HG02970 (cell line): Measurements from ENCODE around the gene ANKS3.

Experiments
- ATAC-seq: cut with Tn5 transposase; IDR thresholded peaks from one replicate; pipeline ENCODE4 v1.9.1; 2021; ENCODE audit warnings: mild to moderate bottlenecking, moderate library complexity, moderate number of reproducible peaks; ENCODE audit not compliant: unreplicated experiment, low FRiP score

ANKS3 gene

GRCh38 chr16:4676831-4677230 is 57.2 kb downstream of the ANKS3 start:
- ATAC-seq: no peak

GRCh38 chr16:4675864-4676786 is 57.9 kb downstream of the ANKS3 start:
- ATAC-seq: no peak

- no peak for ATAC-seq
These were observed 59.0 kb downstream of the ANKS3 start for GRCh38 chr16:4674926-4675530.

- ATAC-seq: no peak
These were observed 60.6 kb downstream of the ANKS3 start for GRCh38 chr16:4673387-4674046.

GRCh38 chr16:4668313-4668960 is 65.6 kb downstream of the ANKS3 start:
- no peak for ATAC-seq

- ATAC-seq: no peak
These were observed 66.7 kb downstream of the ANKS3 start for GRCh38 chr16:4667203-4667963.

GRCh38 chr16:4666537-4667202 is 67.4 kb downstream of the ANKS3 start:
- no peak for ATAC-seq

GRCh38 chr16:4664538-4665418 is 69.3 kb downstream of the ANKS3 start:
- ATAC-seq: no peak

- ATAC-seq: no peak
These were observed 70.2 kb downstream of the ANKS3 start for GRCh38 chr16:4663777-4664465.

- ATAC-seq: no peak
These were observed 70.7 kb downstream of the ANKS3 start for GRCh38 chr16:4663465-4663776.

GRCh38 chr16:4661661-4662060 is 72.4 kb downstream of the ANKS3 start:
- ATAC-seq: no peak

- no peak for ATAC-seq
These were observed 73.5 kb downstream of the ANKS3 start for GRCh38 chr16:4660454-4661007.

- ATAC-seq: no peak
These were observed 74.4 kb downstream of the ANKS3 start for GRCh38 chr16:4659363-4660353.

- no peak for ATAC-seq
These were observed 77.1 kb downstream of the ANKS3 start for GRCh38 chr16:4656695-4657686.

- no peak for ATAC-seq
These were observed 77.8 kb downstream of the ANKS3 start for GRCh38 chr16:4656221-4656620.

GRCh38 chr16:4655801-4656200 is 78.3 kb downstream of the ANKS3 start:
- ATAC-seq: no peak
